ENCODE data around the gene SCN1A. TPM values are rescaled to one million over a fixed set of nuclear protein-coding genes. Genes with fewer than 3 reads are reported as not detected.
"Not testable (repeated sequence)": the region's sequence is repeated elsewhere in the genome, so short reads cannot be mapped to it uniquely, and the experiment has no call there.

SCN1A gene
- polyA plus RNA-seq, 3 donors: not detected

DNA sequence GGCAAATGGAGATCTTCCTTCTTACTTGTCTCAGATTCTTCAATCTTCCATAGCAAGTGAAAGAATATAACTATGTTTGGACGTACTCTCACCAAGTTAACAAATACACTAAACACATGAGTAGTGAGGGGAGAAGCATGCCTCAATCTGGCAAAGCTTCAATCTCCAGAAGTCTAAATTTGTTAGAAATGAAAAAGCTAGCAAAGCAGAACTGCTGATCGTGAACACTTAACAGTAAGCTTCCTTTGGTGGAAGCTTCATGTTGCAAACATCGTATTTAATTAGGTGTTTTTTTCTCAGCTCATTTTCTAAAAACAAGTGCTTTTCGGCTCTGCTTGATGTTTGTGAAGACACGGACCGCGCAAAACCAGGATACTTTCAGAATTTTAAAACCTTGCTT, 12.7 kb upstream of the SCN1A start:
- H3K27me3 Mint-ChIP-seq (ENCODE audit: low read depth in 3 of 3): no peaks in the 10 kb centered on the region
- Histone ChIP-seq H4K20me1 (ENCODE audit: insufficient read depth, low read length) (no peaks in the 10 kb centered on the region), H3K4me1 (ENCODE audit: control insufficient read depth in 1 of 2, insufficient read depth in 2 of 2, low read length in 2 of 2) (no peaks in the 10 kb centered on the region), H3K9ac (ENCODE audit: insufficient read depth, low read length, poor library complexity, severe bottlenecking) (no peak overlapping the region), H3K27me3 (ENCODE audit: control insufficient read depth in 2 of 2, insufficient read depth in 2 of 2, low read length in 2 of 2) (no peaks in the 10 kb centered on the region), H3K27ac (ENCODE audit: low read depth in 1 of 2, low read length in 2 of 2) (no peak overlapping the region), H3K9me3 (replicated peaks in 1 of 2; ENCODE audit: control insufficient read depth in 1 of 2, insufficient read depth in 1 of 2, low read length in 2 of 2) (no peaks in the 10 kb centered on the region), H3K4me2 (replicated peaks; ENCODE audit: extremely low read depth, low read length, poor library complexity, severe bottlenecking) (no peak overlapping the region), H3K36me3 (replicated peaks in 1 of 2; ENCODE audit: control insufficient read depth in 1 of 2, insufficient read depth in 2 of 2, low read length in 2 of 2) (no peaks in the 10 kb centered on the region), H3K79me2 (ENCODE audit: insufficient read depth, low read length) (no peaks in the 10 kb centered on the region), H2AFZ (ENCODE audit: insufficient read depth, low read depth, low read length, poor library complexity, severe bottlenecking) (no peak overlapping the region), H3K4me3 (replicated peaks in 1 of 3; ENCODE audit: low read depth in 2 of 3, low read length in 3 of 3) (no peak overlapping the region)
- no peaks in the 10 kb centered on the region for H3K36me3 Mint-ChIP-seq
- no peak for DNase-seq
- no peak overlapping the region for H3K27ac Mint-ChIP-seq
- H3K4me3 Mint-ChIP-seq: no peak overlapping the region
- peaks cover 0 to 3% (median 1%) of the 10 kb centered on the region in 7 donors for H3K9me3 Mint-ChIP-seq
- no peak for TF ChIP-seq CTCF (IDR thresholded peaks at IDR 0.05)
- intact Hi-C loops (cut with micrococcal nuclease): no loop called here
- no peaks in the 10 kb centered on the region for H3K4me1 Mint-ChIP-seq
- WGBS (ENCODE audit: insufficient coverage): 90% methylated on average over 3 of the region's 7 CpGs

DNA sequence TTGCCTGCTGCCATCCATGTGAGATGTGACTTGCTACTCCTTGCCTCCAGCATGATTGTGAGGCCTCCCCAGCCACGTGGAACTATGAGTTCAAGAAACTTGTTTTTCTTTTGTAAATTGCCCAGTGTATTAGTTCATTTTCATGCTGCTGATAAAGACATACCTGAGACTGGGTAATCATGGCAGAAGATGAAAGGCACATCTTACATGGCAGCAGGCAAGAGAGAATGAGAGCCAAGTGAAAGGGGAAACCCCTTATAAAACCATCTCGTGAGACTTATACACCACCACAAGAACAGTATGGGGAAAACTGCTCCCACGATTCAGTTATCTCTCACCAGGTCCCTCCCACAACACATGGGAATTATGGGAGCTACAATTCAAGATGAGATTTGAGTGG, 11.7 kb upstream of the SCN1A start:
- H3K27me3 ChIP-seq (ENCODE audit: control insufficient read depth in 2 of 2, insufficient read depth in 2 of 2, low read length in 2 of 2); H3K9me3 ChIP-seq (replicated peaks in 1 of 2; ENCODE audit: control insufficient read depth in 1 of 2, insufficient read depth in 1 of 2, low read length in 2 of 2); H3K27ac ChIP-seq (ENCODE audit: low read depth in 1 of 2, low read length in 2 of 2); H3K36me3 ChIP-seq (replicated peaks in 1 of 2; ENCODE audit: control insufficient read depth in 1 of 2, insufficient read depth in 2 of 2, low read length in 2 of 2); H3K4me2 ChIP-seq (replicated peaks; ENCODE audit: extremely low read depth, low read length, poor library complexity, severe bottlenecking); H3K4me3 ChIP-seq (replicated peaks in 1 of 3; ENCODE audit: low read depth in 2 of 3, low read length in 3 of 3); H3K9ac ChIP-seq (ENCODE audit: insufficient read depth, low read length, poor library complexity, severe bottlenecking); H3K4me1 Mint-ChIP-seq; H3K9me3 Mint-ChIP-seq; H2AFZ ChIP-seq (ENCODE audit: insufficient read depth, low read depth, low read length, poor library complexity, severe bottlenecking); DNase-seq; H3K27ac Mint-ChIP-seq; H4K20me1 ChIP-seq (ENCODE audit: insufficient read depth, low read length); H3K4me1 ChIP-seq (ENCODE audit: control insufficient read depth in 1 of 2, insufficient read depth in 2 of 2, low read length in 2 of 2); intact Hi-C loops (cut with micrococcal nuclease); H3K27me3 Mint-ChIP-seq (ENCODE audit: low read depth in 3 of 3); H3K36me3 Mint-ChIP-seq; H3K4me3 Mint-ChIP-seq; H3K79me2 ChIP-seq (ENCODE audit: insufficient read depth, low read length): not testable (repeated sequence)
- 50% methylated on average over 1 of the region's 3 CpGs for WGBS (ENCODE audit: insufficient coverage)

All from CD14-positive monocyte (primary cell).